GM11168 (cell line): ENCODE data around the gene CUEDC1.

Source experiments
- in situ Hi-C: fragments of 300-500 bp; cut with MboI; formaldehyde crosslinking; loops from one replicate; pipeline ENCODE4 v1.12.0; 2022; ENCODE audit warnings: low sequenced_read_pairs; ENCODE audit not compliant: unreplicated experiment

CUEDC1 gene, protein sequence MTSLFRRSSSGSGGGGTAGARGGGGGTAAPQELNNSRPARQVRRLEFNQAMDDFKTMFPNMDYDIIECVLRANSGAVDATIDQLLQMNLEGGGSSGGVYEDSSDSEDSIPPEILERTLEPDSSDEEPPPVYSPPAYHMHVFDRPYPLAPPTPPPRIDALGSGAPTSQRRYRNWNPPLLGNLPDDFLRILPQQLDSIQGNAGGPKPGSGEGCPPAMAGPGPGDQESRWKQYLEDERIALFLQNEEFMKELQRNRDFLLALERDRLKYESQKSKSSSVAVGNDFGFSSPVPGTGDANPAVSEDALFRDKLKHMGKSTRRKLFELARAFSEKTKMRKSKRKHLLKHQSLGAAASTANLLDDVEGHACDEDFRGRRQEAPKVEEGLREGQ

DNA sequence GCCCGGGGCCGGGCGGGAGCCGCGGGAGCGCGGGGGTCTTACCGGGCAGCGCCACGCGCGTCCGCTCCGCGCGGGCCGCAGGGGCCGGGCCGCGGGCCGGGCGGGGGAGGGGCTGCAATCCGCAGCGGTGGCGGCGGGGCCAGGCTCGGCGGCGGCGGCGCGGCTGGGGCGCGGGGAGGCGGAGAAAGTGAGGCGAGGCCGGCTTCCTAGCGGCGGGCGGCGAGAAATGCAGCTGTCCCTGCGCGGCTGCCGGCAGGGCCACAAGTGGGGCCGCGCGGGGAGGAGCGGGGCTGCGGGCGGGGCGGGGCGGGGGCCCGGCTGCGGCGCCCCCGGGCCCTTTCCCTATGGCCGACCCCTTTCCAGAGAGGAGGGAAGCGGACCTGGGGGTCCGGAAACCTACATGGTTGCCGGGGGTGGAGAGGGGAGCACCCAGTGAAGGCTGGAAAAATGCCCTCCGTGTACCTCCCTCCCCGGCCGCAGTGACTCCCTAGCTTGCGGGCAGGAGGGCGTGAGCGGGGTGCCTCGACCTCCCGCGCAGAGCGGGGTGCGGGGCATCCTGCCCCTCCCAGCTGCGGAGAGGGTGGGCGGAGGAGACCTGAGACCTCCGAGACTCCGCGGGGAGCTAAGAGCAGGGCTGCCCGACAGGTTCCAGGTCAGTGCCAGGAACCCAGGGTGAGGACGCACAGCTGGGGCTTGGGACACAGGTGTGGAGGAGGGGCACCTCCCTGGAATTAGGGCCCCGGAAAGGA is at the start of gene CUEDC1:
TSS of gene CUEDC1 (minus strand) at position 230 of the 749 bp plus-strand sequence. CDS start 69,848 bp downstream, outside the sequence.
- in situ Hi-C loops: no loop called here

DNA sequence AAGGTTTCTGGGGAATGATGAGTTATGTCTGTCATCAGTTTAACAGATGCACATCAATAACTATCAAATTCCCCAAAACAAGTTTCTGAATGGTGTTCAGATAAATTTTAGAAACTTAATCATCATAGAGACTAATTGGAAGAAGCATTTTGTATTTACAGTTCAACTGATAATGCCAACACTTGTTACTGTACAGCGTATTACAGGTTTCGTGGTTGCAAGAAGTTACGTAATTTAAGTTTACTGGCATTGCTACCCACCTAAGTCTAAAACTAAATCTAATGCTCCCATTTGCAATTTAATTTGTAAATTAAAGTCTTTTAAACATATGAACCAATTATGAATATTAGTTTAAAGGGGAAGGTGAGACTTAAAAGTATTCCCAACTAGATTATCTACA is 48.8 kb upstream of the CUEDC1 start:
- in situ Hi-C loops: no loop called here

GRCh38 chr17:58002973-58003372 is 47.8 kb upstream of the CUEDC1 start:
- in situ Hi-C loops: no loop called here

DNA sequence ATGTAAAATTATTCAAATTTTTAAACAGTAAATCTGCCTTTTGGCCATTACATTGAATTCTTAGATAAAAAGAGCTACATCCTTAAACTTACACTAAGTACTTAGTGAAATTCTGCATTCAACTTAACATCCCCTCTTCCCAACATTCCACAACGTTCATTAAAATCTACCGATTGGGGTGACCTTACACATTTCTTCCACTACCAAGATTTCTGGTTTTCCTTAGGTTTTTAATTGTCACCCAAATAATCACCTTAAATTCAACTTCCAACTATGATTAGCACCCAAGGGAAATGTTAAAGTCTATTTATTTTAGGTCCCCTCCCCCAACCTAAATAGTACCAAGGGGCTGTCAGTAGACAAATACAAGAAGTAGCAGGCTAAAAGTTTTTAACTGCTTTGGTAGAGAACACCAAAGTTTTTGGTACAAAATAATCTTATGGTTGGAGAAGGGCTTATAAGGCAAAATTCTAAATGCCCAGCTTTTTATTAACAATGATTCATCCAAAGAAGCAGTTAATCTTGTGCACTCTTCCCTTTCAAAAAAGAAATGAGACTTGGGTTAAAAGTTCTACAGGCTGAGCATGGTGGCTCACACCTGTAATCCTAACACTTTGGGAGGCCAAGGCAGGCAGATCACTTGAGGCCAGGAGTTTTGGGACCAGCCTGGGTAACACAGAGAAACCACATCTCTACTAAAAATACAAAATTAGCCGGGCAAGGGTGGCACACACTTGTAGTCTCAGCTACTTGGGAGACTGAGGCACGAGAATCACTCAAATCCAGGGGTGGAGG is 47.1 kb upstream of the CUEDC1 start:
- in situ Hi-C loops: no loop called here

- in situ Hi-C loops: no loop called here
Measured at GRCh38 chr17:58001461-58002124, 46.4 kb upstream of the CUEDC1 start.

GRCh38 chr17:57999496-58000017 is 44.3 kb upstream of the CUEDC1 start:
- in situ Hi-C loops: loop anchor here (5.0 kb wide), 2 partner anchors 107 to 137 kb away; no protein-coding TSS in a partner anchor

- in situ Hi-C loops: loop anchor here (5.0 kb wide), 2 partner anchors 107 to 137 kb away; no protein-coding TSS in a partner anchor
Measured at GRCh38 chr17:57999010-57999495, 43.8 kb upstream of the CUEDC1 start.

GRCh38 chr17:57997085-57997809 is 42.0 kb upstream of the CUEDC1 start:
- in situ Hi-C loops: loop anchor here (5.0 kb wide), 2 partner anchors 105 to 135 kb away; no protein-coding TSS in a partner anchor

DNA sequence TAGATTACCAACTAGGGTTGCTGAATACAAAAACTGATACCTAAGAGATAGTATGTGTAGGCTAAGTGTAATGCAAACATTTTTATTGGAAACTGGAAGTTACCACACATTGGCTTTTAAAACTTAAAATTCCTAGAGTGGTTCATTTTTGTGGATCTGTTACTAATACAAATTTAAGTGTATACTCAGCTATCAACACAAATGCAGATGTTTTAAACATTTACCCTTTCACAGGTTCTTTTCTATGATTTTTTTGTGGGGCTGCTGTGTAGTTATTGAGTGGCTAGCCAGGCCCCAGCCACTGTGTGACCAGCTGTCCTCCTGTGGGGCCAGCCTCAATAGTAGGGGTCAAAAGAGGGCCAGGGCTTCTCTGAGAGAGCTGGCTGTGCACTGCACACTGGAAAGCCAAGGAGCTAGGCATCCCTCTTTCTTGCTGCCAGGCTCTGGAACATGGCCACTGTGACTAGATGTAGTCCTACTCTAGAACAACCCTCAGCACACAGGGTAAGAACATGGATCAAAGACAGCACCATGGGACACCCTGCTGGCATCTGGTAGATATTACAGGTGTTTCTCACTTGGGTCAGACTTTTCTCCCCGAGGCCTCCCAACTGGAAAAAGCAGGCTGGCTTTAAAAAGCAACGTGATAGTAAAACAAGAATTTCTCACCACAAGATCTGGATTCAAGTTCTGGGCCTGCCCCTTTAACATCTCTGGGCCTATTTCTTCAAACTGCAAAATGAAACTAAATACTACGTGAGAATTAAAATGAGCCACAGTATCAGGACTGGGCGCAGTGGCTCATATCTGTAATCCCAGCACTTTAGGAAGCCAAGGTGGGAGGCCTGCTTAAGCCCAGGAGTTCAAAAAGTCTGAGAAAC is 40.1 kb upstream of the CUEDC1 start:
- in situ Hi-C loops: loop anchor here (5.0 kb wide), 2 partner anchors 103 to 133 kb away; no protein-coding TSS in a partner anchor

DNA sequence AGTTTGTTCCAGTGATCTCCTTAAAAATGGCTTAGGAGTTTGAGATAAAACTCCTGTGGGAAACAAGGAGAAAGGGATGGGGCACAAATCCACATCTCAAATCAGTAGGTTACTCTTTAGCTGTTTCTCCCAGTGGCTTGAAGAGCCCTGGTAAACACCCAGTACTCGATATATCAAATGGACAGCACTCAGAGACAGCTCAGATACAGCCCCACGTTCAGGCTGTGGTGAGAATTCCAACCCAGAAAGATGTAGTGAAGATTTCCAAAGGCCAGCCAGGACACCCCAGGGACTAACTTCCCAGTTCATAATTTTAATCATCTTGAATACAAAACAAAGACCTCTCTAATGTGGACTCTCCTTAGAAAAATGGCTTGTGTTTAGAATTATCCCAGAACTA is 39.2 kb upstream of the CUEDC1 start:
- in situ Hi-C loops: no loop called here

DNA sequence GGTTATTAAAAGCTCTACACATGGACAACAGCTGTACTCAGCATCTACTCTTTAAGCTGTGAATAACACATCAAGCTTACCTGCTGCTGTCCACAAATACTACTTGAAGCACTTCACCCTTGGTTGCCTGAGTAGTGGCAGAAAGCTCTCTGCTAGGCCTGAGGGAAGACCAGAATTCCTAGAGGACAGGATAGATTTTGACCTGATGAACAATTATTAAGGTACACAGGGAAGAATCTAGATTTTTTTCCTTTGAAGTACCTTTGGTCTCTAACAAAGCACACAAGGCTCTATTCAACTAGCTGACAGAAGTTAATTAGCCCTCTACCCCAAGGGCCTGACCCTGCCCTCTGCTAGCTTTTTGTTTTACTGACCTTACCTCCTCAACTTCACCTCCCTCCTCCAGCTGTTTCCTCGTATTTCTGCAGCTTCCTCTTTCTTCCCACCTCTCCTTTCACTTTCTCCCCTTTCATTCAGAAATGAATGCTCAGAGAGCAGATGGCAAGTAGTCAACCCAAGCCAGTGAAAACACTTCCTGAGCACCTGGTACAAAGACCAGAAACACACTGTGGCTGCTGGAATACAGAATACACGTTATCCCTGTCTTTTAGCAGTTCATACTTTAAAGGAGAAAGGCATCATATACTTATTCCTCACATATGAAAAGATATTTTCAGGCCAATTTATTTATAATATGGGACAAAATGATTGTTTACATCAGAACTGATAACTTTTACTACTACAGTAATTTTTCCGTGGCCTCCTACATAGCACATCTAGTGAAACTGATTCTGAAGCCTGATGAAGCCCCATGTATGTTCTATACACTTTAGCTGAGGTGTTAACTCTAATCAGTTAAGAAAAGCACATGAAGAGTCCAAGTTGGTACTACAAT is 38.5 kb upstream of the CUEDC1 start:
- in situ Hi-C loops: no loop called here

GRCh38 chr17:57991537-57991936 is 36.3 kb upstream of the CUEDC1 start:
- in situ Hi-C loops: no loop called here

GRCh38 chr17:57990037-57990436 is 34.8 kb upstream of the CUEDC1 start:
- in situ Hi-C loops: no loop called here

GRCh38 chr17:57988301-57989250 is 33.4 kb upstream of the CUEDC1 start:
- in situ Hi-C loops: no loop called here

DNA sequence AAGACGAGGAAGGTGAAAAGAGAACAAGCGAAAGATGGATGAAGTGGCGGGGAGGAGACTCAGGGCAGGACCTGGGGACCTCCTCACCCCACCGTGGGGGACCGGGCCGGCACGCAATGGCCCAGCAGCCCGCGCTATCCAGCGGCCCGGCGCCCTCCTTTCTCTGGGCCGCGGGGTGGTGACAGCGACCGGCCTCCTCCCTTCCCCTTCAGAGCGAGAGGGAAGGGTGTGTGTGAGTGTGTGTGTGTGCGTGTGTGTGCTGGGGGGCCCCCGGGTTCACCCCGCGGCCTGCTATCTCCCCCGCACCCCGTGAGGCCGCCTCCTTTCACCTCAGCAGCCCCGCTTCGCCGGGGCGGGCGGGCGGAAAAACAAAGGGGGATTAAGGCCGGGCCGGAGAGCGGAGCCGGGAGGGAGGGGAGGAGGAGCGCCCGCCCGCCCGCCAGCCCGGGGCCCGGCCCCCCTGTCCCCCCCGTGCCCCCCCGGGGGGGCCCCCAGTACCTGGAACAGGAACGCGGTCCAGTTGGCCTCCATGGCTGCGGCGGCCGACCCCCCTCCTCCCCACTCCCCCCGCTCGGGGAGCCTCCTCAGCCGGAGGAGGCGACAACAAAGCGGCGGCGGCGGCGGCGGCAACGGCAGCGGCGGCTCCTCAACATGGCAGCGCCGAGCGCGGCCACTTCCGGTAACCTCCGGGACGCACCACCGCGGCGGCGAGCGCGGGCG is 32.5 kb upstream of the CUEDC1 start, which contains the start of gene VEZF1:
TSS of gene VEZF1 (minus strand) at position 674 of the 720 bp plus-strand sequence. CDS start at position 531, 143 bp downstream.
- in situ Hi-C loops: no loop called here
